Vagina (tissue), 2 donors: ENCODE results near the gene SPATA25. TPM values are rescaled to one million over a fixed set of nuclear protein-coding genes. Genes with fewer than 3 reads are reported as not detected.
"Not testable (repeated sequence)": the region's sequence is repeated elsewhere in the genome, so short reads cannot be mapped to it uniquely, and the experiment has no call there.

Source experiments
- DNase-seq, 2 donors: peaks; one replicate each; pipeline ENCODE4 v3.0.0-alpha.2; 2017; ENCODE audit errors: extremely low spot score in 2 of 2
- H3K27ac ChIP-seq: fragments of 200-600 bp; sonication (generic); one replicate; pipeline ENCODE4 v1.5.1; 2019
- H3K27me3 ChIP-seq: fragments of 200-600 bp; sonication (generic); one replicate; pipeline ENCODE4 v1.5.1; 2019
- H3K36me3 ChIP-seq, 2 donors: fragments of 200-600 bp; sonication (generic); one replicate each; pipeline ENCODE4 v1.5.1; 2017 to 2019
- H3K4me1 ChIP-seq: fragments of 200-600 bp; sonication (generic); one replicate; pipeline ENCODE4 v1.5.1; 2019
- H3K4me3 ChIP-seq, 2 donors: fragments of 200-600 bp; sonication (generic); 1 replicate in 1 of 2; 2 replicates in 1 of 2; pipeline ENCODE4 v1.5.1; 2016 to 2019
- H3K9me3 ChIP-seq: fragments of 200-600 bp; sonication (generic); one replicate; pipeline ENCODE4 v1.5.1; 2019
- CTCF ChIP-seq, 3 experiments: fragments of 450-650 bp in 2 of 3; fragments of 200-600 bp in 1 of 3; sonication (generic) in 1 of 3; IDR thresholded peaks; one replicate each; pipeline ENCODE4 v1.5.1; 2017 to 2019; ENCODE audit warnings: antibody characterized with exemption in 3 of 3, mild to moderate bottlenecking in 2 of 3, moderate library complexity in 2 of 3
- POLR2A ChIP-seq, 2 donors: fragments of 450-650 bp; IDR thresholded peaks; one replicate each; pipeline ENCODE4 v1.6.1; 2017; ENCODE audit warnings: antibody characterized with exemption in 2 of 2, mild to moderate bottlenecking in 2 of 2, moderate library complexity in 2 of 2
- POLR2AphosphoS5 ChIP-seq, 2 donors: sonication (generic); formaldehyde crosslinking; IDR thresholded peaks; one replicate each; pipeline ENCODE4 v1.9.0; 2017; ENCODE audit warnings: antibody characterized with exemption in 2 of 2, mild to moderate bottlenecking in 2 of 2, low read depth in 1 of 2; ENCODE audit not compliant: insufficient read depth in 1 of 2
- intact Hi-C: fragments of 100-400 bp; cut with DNase I; formaldehyde crosslinking; loops from one replicate; pipeline ENCODE4 v1.15.1; 2023
- total RNA-seq: library from RNA; depleted of rRNA; stranded (reverse); fragments of >200 nt; gene quantifications from one replicate; pipeline ENCODE4 v1.2.3, GENCODE V29; 2016

The SPATA25 gene
- total RNA-seq, 1 donor from 2014 or later, result 7.1 TPM

- TF ChIP-seq POLR2AphosphoS5 (IDR thresholded peaks at IDR 0.05; ENCODE audit: insufficient read depth in 1 of 2, low read depth in 1 of 2) (no peak), CTCF (IDR thresholded peaks at IDR 0.05) (no peak)
- no peak overlapping the region for H3K27ac ChIP-seq
- intact Hi-C loops, result no loop called here
- no peaks in the 10 kb centered on the region for H3K9me3 ChIP-seq
- no peaks in the 10 kb centered on the region for H3K27me3 ChIP-seq
- H3K4me1 ChIP-seq, result no peaks in the 10 kb centered on the region
- peaks cover 0 to 21% of the 10 kb centered on the region in 2 donors for H3K36me3 ChIP-seq
- H3K4me3 ChIP-seq, result no peak overlapping the region
- no peak for DNase-seq
Observed at GRCh38 chr20:45902199-45902701, 14.8 kb upstream of the SPATA25 start.

- H3K27ac ChIP-seq, H3K4me1 ChIP-seq, H3K27me3 ChIP-seq, H3K9me3 ChIP-seq, intact Hi-C loops, H3K4me3 ChIP-seq, DNase-seq: not testable (repeated sequence)
- H3K36me3 ChIP-seq, result peaks cover 0 to 28% of the 10 kb centered on the region in 2 donors
Observed at GRCh38 chr20:45901332-45901731, 13.9 kb upstream of the SPATA25 start.

GRCh38 chr20:45899046-45899835 lies 11.8 kb upstream of the SPATA25 start:
- Histone ChIP-seq H3K4me1 (no peaks in the 10 kb centered on the region), H3K4me3 (no peak overlapping the region), H3K27ac (no peak overlapping the region), H3K9me3 (no peaks in the 10 kb centered on the region), H3K27me3 (no peaks in the 10 kb centered on the region), H3K36me3 (peaks cover 0 to 43% of the 10 kb centered on the region in 2 donors)
- no peak for DNase-seq
- TF ChIP-seq POLR2AphosphoS5 (IDR thresholded peaks at IDR 0.05; ENCODE audit: insufficient read depth in 1 of 2, low read depth in 1 of 2) (no peak), CTCF (IDR thresholded peaks at IDR 0.05) (no peak), POLR2A (IDR thresholded peaks at IDR 0.05) (no peak)
- intact Hi-C loops, result no loop called here

GRCh38 chr20:45898285-45898684 lies 10.9 kb upstream of the SPATA25 start:
- intact Hi-C loops, result no loop called here
- TF ChIP-seq POLR2AphosphoS5 (IDR thresholded peaks at IDR 0.05; ENCODE audit: insufficient read depth in 1 of 2, low read depth in 1 of 2) (no peak), POLR2A (IDR thresholded peaks at IDR 0.05) (no peak), CTCF (IDR thresholded peaks at IDR 0.05) (no peak)
- H3K27ac ChIP-seq, result no peak overlapping the region
- no peaks in the 10 kb centered on the region for H3K27me3 ChIP-seq
- no peak for DNase-seq
- H3K4me1 ChIP-seq, result peaks cover under 1% of the 10 kb centered on the region
- H3K9me3 ChIP-seq, result no peaks in the 10 kb centered on the region
- H3K36me3 ChIP-seq, result peaks cover 0 to 51% of the 10 kb centered on the region in 2 donors
- H3K4me3 ChIP-seq, result no peak overlapping the region

GRCh38 chr20:45897692-45898091 lies 10.3 kb upstream of the SPATA25 start:
- H3K4me3 ChIP-seq, result no peak overlapping the region
- intact Hi-C loops, result no loop called here
- no peak for DNase-seq
- no peak overlapping the region for H3K27ac ChIP-seq
- peaks cover 0 to 46% of the 10 kb centered on the region in 2 donors for H3K36me3 ChIP-seq
- H3K4me1 ChIP-seq, result peaks cover 6% of the 10 kb centered on the region
- no peak for TF ChIP-seq POLR2A (IDR thresholded peaks at IDR 0.05)
- no peak for TF ChIP-seq CTCF (IDR thresholded peaks at IDR 0.05)
- TF ChIP-seq POLR2AphosphoS5 (IDR thresholded peaks at IDR 0.05; ENCODE audit: insufficient read depth in 1 of 2, low read depth in 1 of 2), result no peak
- H3K27me3 ChIP-seq, result no peaks in the 10 kb centered on the region
- no peaks in the 10 kb centered on the region for H3K9me3 ChIP-seq
